ENCODE results near the gene STOX1. TPM values are rescaled to one million over a fixed set of nuclear protein-coding genes. Genes with fewer than 3 reads are reported as not detected.

STOX1 gene
- total RNA-seq, 3 donors from 2014 or later (not counting 1 experiment from before 2014, with no cell fraction given) = 0.07 TPM; not detected in 2

- Mint-ChIP-seq H3K27ac (no peak overlapping the region), H3K4me3 (no peak overlapping the region), H3K9me3 (no peaks in the 10 kb centered on the region), H3K36me3 (no peaks in the 10 kb centered on the region), H3K27me3 (ENCODE audit: low read depth in 2 of 2) (no peaks in the 10 kb centered on the region), H3K4me1 (no peaks in the 10 kb centered on the region)
- Histone ChIP-seq H3K4me1 (ENCODE audit: control insufficient read depth, insufficient read depth, low read length) (no peaks in the 10 kb centered on the region), H3K4me3 (ENCODE audit: low read length) (no peak overlapping the region), H3K9me3 (ENCODE audit: control insufficient read depth, insufficient read depth, low read length) (no peaks in the 10 kb centered on the region), H3K27ac (ENCODE audit: low read length) (no peak overlapping the region), H3K27me3 (ENCODE audit: control insufficient read depth, insufficient read depth, low read length) (no peaks in the 10 kb centered on the region), H3K36me3 (ENCODE audit: control insufficient read depth, insufficient read depth, low read length) (no peaks in the 10 kb centered on the region)
- no peak for TF ChIP-seq CTCF (IDR thresholded peaks at IDR 0.05)
- no peak for DNase-seq
- no CpG with 5 or more reads among the region's 2 CpGs for WGBS (ENCODE audit: insufficient coverage)
- no peak for ATAC-seq
- intact Hi-C loops (cut with micrococcal nuclease) = no loop called here
Observed at GRCh38 chr10:68848281-68848680, 20.9 kb downstream of the STOX1 start.

- no peak overlapping the region for H3K27ac ChIP-seq (ENCODE audit: low read length)
- no peaks in the 10 kb centered on the region for H3K4me1 ChIP-seq (ENCODE audit: control insufficient read depth, insufficient read depth, low read length)
- H3K36me3 ChIP-seq (ENCODE audit: control insufficient read depth, insufficient read depth, low read length) = no peaks in the 10 kb centered on the region
- Mint-ChIP-seq H3K9me3 (no peaks in the 10 kb centered on the region), H3K27me3 (ENCODE audit: low read depth in 2 of 2) (no peaks in the 10 kb centered on the region), H3K4me3 (no peak overlapping the region), H3K27ac (no peak overlapping the region), H3K36me3 (no peaks in the 10 kb centered on the region), H3K4me1 (no peaks in the 10 kb centered on the region)
- 86% methylated on average over 4 of the region's 4 CpGs for WGBS (ENCODE audit: insufficient coverage)
- no peaks in the 10 kb centered on the region for H3K9me3 ChIP-seq (ENCODE audit: control insufficient read depth, insufficient read depth, low read length)
- intact Hi-C loops (cut with micrococcal nuclease) = no loop called here
- ATAC-seq = no peak
- no peak for TF ChIP-seq CTCF (IDR thresholded peaks at IDR 0.05)
- no peak overlapping the region for H3K4me3 ChIP-seq (ENCODE audit: low read length)
- no peak for DNase-seq
- H3K27me3 ChIP-seq (ENCODE audit: control insufficient read depth, insufficient read depth, low read length) = no peaks in the 10 kb centered on the region
Observed at GRCh38 chr10:68848806-68849205, 21.5 kb downstream of the STOX1 start.

- H3K4me1 Mint-ChIP-seq = no peaks in the 10 kb centered on the region
- H3K9me3 ChIP-seq (ENCODE audit: control insufficient read depth, insufficient read depth, low read length) = peaks cover 14% of the 10 kb centered on the region
- no peak overlapping the region for H3K27ac Mint-ChIP-seq
- DNase-seq (no peak), ATAC-seq (no peak)
- no peaks in the 10 kb centered on the region for H3K36me3 Mint-ChIP-seq
- H3K27me3 ChIP-seq (ENCODE audit: control insufficient read depth, insufficient read depth, low read length) = no peaks in the 10 kb centered on the region
- WGBS (ENCODE audit: insufficient coverage) = 85% methylated on average over 6 of the region's 6 CpGs
- no peak overlapping the region for H3K4me3 ChIP-seq (ENCODE audit: low read length)
- H3K4me3 Mint-ChIP-seq = no peak overlapping the region
- TF ChIP-seq CTCF (IDR thresholded peaks at IDR 0.05) = no peak
- H3K36me3 ChIP-seq (ENCODE audit: control insufficient read depth, insufficient read depth, low read length) = no peaks in the 10 kb centered on the region
- peaks cover 4 to 8% of the 10 kb centered on the region in 2 donors for H3K27me3 Mint-ChIP-seq (ENCODE audit: low read depth in 2 of 2)
- H3K4me1 ChIP-seq (ENCODE audit: control insufficient read depth, insufficient read depth, low read length) = no peaks in the 10 kb centered on the region
- intact Hi-C loops (cut with micrococcal nuclease) = no loop called here
- no peak overlapping the region for H3K27ac ChIP-seq (ENCODE audit: low read length)
- H3K9me3 Mint-ChIP-seq = peaks cover 3 to 9% of the 10 kb centered on the region in 2 donors
Observed at GRCh38 chr10:68856352-68856751, 29.0 kb downstream of the STOX1 start.

- no peaks in the 10 kb centered on the region for H3K36me3 Mint-ChIP-seq
- H3K4me3 Mint-ChIP-seq = no peak overlapping the region
- H3K27me3 Mint-ChIP-seq (ENCODE audit: low read depth in 2 of 2) = peaks cover 4 to 8% of the 10 kb centered on the region in 2 donors
- WGBS (ENCODE audit: insufficient coverage) = 75% methylated on average over 1 of the region's 2 CpGs
- H3K27ac ChIP-seq (ENCODE audit: low read length) = no peak overlapping the region
- no peaks in the 10 kb centered on the region for H3K4me1 Mint-ChIP-seq
- H3K36me3 ChIP-seq (ENCODE audit: control insufficient read depth, insufficient read depth, low read length) = no peaks in the 10 kb centered on the region
- no peak overlapping the region for H3K4me3 ChIP-seq (ENCODE audit: low read length)
- no peak for TF ChIP-seq CTCF (IDR thresholded peaks at IDR 0.05)
- peaks cover 19% of the 10 kb centered on the region for H3K9me3 ChIP-seq (ENCODE audit: control insufficient read depth, insufficient read depth, low read length)
- ATAC-seq = no peak
- intact Hi-C loops (cut with micrococcal nuclease) = no loop called here
- no peak for DNase-seq
- no peak overlapping the region for H3K27ac Mint-ChIP-seq
- no peaks in the 10 kb centered on the region for H3K27me3 ChIP-seq (ENCODE audit: control insufficient read depth, insufficient read depth, low read length)
- H3K9me3 Mint-ChIP-seq = peaks cover 3 to 9% of the 10 kb centered on the region in 2 donors
- no peaks in the 10 kb centered on the region for H3K4me1 ChIP-seq (ENCODE audit: control insufficient read depth, insufficient read depth, low read length)
Observed at GRCh38 chr10:68857005-68857404, 29.7 kb downstream of the STOX1 start.
